Activated naive CD4-positive, alpha-beta T cell treated with anti-CD3 and anti-CD28 coated beads, Interleukin-2, amount 10 ng/mL, durations not matched to agents 7 days and 5 days (primary cell): ENCODE results near the gene UROD.

Experiments used
- CTCF ChIA-PET: fragments of 350-600 bp; sonication (Branson Sonifier 250); formaldehyde crosslinking; loops from one replicate; lab custom pipeline; 2021; ENCODE audit warnings: antibody characterized with exemption; lab: Charles Lee
- DNase-seq: peaks from one replicate; pipeline ENCODE4 v3.0.0-alpha.2; 2020
- H3K27ac Mint-ChIP-seq: one replicate; pipeline ENCODE4 v1.8.0; 2021; ENCODE audit warnings: mild to moderate bottlenecking, moderate library complexity, mixed read lengths
- H3K27me3 Mint-ChIP-seq: one replicate; pipeline ENCODE4 v1.8.0; 2021; ENCODE audit warnings: mild to moderate bottlenecking, mixed read lengths
- H3K36me3 Mint-ChIP-seq: one replicate; pipeline ENCODE4 v1.8.0; 2021; ENCODE audit warnings: mixed read lengths
- H3K4me1 Mint-ChIP-seq: one replicate; pipeline ENCODE4 v1.8.0; 2021; ENCODE audit warnings: mixed read lengths
- H3K4me3 Mint-ChIP-seq: one replicate; pipeline ENCODE4 v1.8.0; 2021; ENCODE audit warnings: mild to moderate bottlenecking, moderate library complexity, mixed read lengths
- H3K9me3 Mint-ChIP-seq: one replicate; pipeline ENCODE4 v1.8.0; 2021; ENCODE audit warnings: mixed read lengths

The UROD gene

DNA sequence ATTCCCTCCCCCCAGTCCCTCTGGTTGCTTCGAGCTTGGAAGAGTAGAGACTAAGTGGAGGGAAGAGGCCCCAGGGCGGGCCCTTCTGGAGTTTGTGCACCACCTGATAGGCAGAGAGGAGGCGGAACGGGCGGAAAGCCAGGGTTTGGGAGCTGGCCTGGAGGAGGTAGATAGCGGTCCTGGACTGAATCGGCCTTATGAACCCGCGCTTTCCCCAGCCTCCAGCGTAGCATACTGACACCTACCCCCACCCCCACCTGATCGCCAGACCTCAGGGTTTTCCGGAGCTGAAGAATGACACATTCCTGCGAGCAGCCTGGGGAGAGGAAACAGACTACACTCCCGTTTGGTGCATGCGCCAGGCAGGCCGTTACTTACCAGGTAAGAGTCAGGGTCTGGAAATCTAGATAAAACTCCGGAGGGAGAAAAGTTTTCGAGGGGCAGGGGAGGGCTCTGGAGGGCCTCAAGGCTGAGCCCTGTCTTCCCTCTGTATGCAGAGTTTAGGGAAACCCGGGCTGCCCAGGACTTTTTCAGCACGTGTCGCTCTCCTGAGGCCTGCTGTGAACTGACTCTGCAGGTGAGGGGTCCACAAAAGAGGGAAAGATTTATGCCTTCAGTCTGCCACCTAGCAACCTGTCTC is 705 bp downstream of the UROD start:
- Mint-ChIP-seq H3K27ac (peak overlapping the region; percentile 88), H3K4me1 (peaks cover 42% of the 10 kb centered on the region)

DNA sequence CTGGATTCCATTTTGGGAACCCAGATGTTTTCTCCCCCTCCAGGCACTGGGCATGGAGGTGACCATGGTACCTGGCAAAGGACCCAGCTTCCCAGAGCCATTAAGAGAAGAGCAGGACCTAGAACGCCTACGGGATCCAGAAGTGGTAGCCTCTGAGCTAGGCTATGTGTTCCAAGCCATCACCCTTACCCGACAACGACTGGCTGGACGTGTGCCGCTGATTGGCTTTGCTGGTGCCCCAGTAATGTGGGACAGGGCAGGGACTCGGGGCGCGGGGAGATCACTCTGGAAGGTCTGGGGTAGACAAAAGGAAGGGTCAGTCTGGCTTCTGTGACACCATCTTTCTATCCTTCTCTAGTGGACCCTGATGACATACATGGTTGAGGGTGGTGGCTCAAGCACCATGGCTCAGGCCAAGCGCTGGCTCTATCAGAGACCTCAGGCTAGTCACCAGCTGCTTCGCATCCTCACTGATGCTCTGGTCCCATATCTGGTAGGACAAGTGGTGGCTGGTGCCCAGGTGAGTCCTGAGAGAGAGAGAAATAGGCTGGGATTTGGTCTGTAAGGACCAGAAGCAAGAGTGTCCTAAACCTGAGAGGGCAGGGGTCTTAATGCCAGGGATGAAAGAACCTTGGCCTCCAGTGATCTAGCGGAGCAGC is 1.6 kb downstream of the UROD start:
- CTCF ChIA-PET, result interaction anchor here (0.6 to 12.4 kb wide), 19 partner anchors 19 to 555 kb away, joined by 3 to 386 read pairs (median 3); partner anchors contain the start of genes BEST4, CCDC163, EIF2B3 and MMACHC
- no peaks in the 10 kb centered on the region for H3K9me3 Mint-ChIP-seq
- peak overlapping the region; percentile 39 for H3K27ac Mint-ChIP-seq
- H3K4me1 Mint-ChIP-seq, result peaks cover 42% of the 10 kb centered on the region
- peaks cover 6% of the 10 kb centered on the region for H3K36me3 Mint-ChIP-seq
- peak overlapping the region; percentile 74 for H3K4me3 Mint-ChIP-seq
- no peak for DNase-seq
- H3K27me3 Mint-ChIP-seq, result no peaks in the 10 kb centered on the region

More for the DNA sequence above, 705 bp downstream of the UROD start:
- peak; percentile 42 for DNase-seq
- CTCF ChIA-PET, result interaction anchor here (0.7 to 12.4 kb wide), 17 partner anchors 13 to 480 kb away, joined by 3 to 386 read pairs (median 4); partner anchors contain the start of genes BEST4, MUTYH, PLK3 and TESK2
- Mint-ChIP-seq H3K36me3 (peaks cover 13% of the 10 kb centered on the region), H3K9me3 (no peaks in the 10 kb centered on the region), H3K27me3 (no peaks in the 10 kb centered on the region), H3K4me3 (peak overlapping the region; percentile 74)

GRCh38 chr1:45014321-45015028 is 2.4 kb downstream of the UROD start:
- H3K27ac Mint-ChIP-seq, result peak overlapping the region; percentile 59
- peak; percentile 90 for DNase-seq
- H3K36me3 Mint-ChIP-seq, result peaks cover 6% of the 10 kb centered on the region
- peak overlapping the region; percentile 50 for H3K4me3 Mint-ChIP-seq
- H3K9me3 Mint-ChIP-seq, result no peaks in the 10 kb centered on the region
- H3K27me3 Mint-ChIP-seq, result no peaks in the 10 kb centered on the region
- CTCF ChIA-PET, result interaction anchor here (0.6 to 12.4 kb wide), 19 partner anchors 18 to 554 kb away, joined by 3 to 386 read pairs (median 4); partner anchors contain the start of genes CCDC163, EIF2B3, MMACHC and MUTYH
- H3K4me1 Mint-ChIP-seq, result peaks cover 39% of the 10 kb centered on the region

GRCh38 chr1:45015683-45016082 is 3.6 kb downstream of the UROD start:
- H3K9me3 Mint-ChIP-seq, result no peaks in the 10 kb centered on the region
- CTCF ChIA-PET, result interaction anchor here (1.0 to 12.4 kb wide), 5 partner anchors 9 to 477 kb away, joined by 3 to 386 read pairs (median 4); no protein-coding TSS in a partner anchor
- H3K27me3 Mint-ChIP-seq, result no peaks in the 10 kb centered on the region
- H3K4me1 Mint-ChIP-seq, result peaks cover 29% of the 10 kb centered on the region
- no peak for DNase-seq
- peaks cover 6% of the 10 kb centered on the region for H3K36me3 Mint-ChIP-seq
- no peak overlapping the region for H3K27ac Mint-ChIP-seq
- no peak overlapping the region for H3K4me3 Mint-ChIP-seq

GRCh38 chr1:45016090-45016697 is 4.1 kb downstream of the UROD start:
- peaks cover 28% of the 10 kb centered on the region for H3K4me1 Mint-ChIP-seq
- no peak for DNase-seq
- H3K36me3 Mint-ChIP-seq, result peaks cover 6% of the 10 kb centered on the region
- H3K4me3 Mint-ChIP-seq, result no peak overlapping the region
- H3K9me3 Mint-ChIP-seq, result no peaks in the 10 kb centered on the region
- CTCF ChIA-PET, result interaction anchor here (0.6 to 12.4 kb wide), 8 partner anchors 10 to 476 kb away, joined by 3 to 386 read pairs (median 4); partner anchors contain the start of gene TESK2
- no peaks in the 10 kb centered on the region for H3K27me3 Mint-ChIP-seq
- no peak overlapping the region for H3K27ac Mint-ChIP-seq

DNA sequence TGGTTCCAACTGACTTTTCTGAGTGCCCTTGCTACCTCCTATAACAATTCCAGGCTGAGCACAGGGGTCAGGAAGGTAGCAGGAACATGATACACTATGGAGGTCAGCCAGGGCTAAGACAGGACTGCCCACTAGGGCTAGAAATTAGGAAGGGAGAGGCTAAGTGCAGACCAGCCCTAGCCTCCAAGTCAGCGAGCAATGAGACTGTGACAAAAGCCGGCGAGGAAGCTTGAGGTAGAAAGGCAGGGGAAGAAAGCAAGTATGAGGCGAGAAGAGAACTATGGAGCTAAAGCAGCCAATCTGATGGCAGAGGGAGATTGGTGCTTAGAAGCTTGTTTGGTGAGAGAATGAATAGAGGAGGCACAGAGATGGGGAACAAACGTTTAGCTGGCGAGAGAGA is 4.7 kb downstream of the UROD start:
- no peak overlapping the region for H3K4me3 Mint-ChIP-seq
- no peak for DNase-seq
- H3K4me1 Mint-ChIP-seq, result peaks cover 23% of the 10 kb centered on the region
- peaks cover 6% of the 10 kb centered on the region for H3K36me3 Mint-ChIP-seq
- no peak overlapping the region for H3K27ac Mint-ChIP-seq
- CTCF ChIA-PET, result interaction anchor here (0.6 to 12.4 kb wide), 5 partner anchors 66 to 476 kb away, joined by 3 to 386 read pairs (median 3); partner anchors contain the start of gene TESK2
- H3K27me3 Mint-ChIP-seq, result no peaks in the 10 kb centered on the region
- H3K9me3 Mint-ChIP-seq, result no peaks in the 10 kb centered on the region

DNA sequence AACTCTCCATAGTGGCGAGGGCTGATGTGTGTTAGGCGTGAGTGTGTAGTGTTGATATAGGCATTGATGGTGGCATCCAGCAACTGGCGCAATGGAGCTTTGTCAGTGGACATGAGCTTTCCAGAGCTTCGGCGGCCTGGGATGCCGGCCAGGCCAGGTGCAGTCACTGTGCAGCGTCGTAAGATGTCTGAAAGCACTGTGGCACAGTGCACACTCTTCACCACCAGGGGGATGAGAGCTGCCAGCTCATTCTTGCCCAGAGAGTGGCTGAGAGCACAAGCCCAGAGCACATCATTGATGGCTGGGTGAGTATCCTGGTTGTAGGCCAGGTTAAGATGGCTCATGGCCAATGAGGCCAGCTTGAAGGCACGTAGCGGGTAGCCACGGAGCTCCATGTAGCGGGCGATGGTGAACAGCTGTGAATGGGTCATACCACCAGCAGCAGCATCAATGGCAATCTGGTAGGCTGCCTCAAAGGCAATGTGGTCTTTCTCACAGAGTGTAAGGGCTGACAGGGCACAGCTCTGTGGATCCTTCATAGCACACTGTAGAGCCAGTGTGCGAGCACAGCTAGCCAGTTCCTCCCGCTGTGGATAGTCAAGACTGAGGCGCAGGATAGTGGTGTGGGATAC is 6.7 kb downstream of the UROD start:
- CTCF ChIA-PET, result interaction anchor here (0.6 to 12.4 kb wide), 20 partner anchors 9 to 494 kb away, joined by 3 to 386 read pairs (median 3); partner anchors contain the start of gene TESK2
- Mint-ChIP-seq H3K4me1 (peaks cover 8% of the 10 kb centered on the region), H3K9me3 (no peaks in the 10 kb centered on the region), H3K27ac (no peak overlapping the region), H3K4me3 (no peak overlapping the region), H3K27me3 (no peaks in the 10 kb centered on the region), H3K36me3 (peaks cover 6% of the 10 kb centered on the region)
- peak; percentile 74 for DNase-seq

DNA sequence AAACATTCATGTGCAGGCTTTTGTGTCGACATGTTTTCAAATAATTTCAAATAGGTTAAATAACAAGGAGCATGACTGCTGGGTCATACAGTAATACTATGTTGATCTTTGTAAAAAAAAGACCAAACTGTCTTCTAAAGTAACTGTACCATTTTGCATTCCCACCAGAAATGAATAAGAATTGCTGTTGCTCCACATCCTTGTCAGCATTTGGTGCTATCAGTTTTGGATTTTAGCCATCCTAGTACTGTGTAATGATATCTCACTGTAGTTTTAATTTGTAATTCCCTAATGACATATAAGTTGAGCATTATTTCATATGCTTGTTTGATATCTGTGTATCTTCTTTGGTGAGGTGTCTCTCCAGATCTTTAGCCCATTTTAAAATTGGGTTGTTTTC is 11.6 kb downstream of the UROD start:
- Mint-ChIP-seq H3K9me3 (no peaks in the 10 kb centered on the region), H3K27me3 (no peaks in the 10 kb centered on the region), H3K27ac (no peak overlapping the region), H3K4me3 (no peak overlapping the region), H3K4me1 (peaks cover 12% of the 10 kb centered on the region), H3K36me3 (no peaks in the 10 kb centered on the region)
- DNase-seq, result no peak
- CTCF ChIA-PET, result interaction anchor here (0.6 kb wide), 1 partner anchor 445 kb away, joined by 3 read pairs; no protein-coding TSS in a partner anchor

DNA sequence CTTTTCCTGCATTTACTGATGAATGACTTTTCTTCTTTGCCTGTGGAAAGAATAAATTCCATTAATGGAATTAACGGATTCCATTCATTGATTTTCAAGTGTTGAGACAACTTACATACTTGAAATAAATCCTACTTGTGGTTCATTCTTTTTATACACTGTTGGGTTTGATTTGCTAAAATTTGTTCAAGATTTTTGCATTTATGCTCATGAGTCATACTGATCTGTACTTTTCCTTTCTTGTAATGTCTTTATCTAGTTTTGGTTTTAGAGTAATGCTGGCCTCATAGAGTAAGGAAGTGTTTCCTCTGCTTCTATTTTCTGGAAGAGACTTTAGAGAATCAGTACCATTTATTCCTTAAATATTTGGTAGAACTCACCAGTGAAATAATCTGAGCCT is 14.4 kb downstream of the UROD start:
- CTCF ChIA-PET, result no interaction called here
- no peaks in the 10 kb centered on the region for H3K27me3 Mint-ChIP-seq
- H3K9me3 Mint-ChIP-seq, result no peaks in the 10 kb centered on the region
- peak overlapping the region; percentile 1 for H3K27ac Mint-ChIP-seq
- no peak overlapping the region for H3K4me3 Mint-ChIP-seq
- H3K36me3 Mint-ChIP-seq, result no peaks in the 10 kb centered on the region
- no peak for DNase-seq
- H3K4me1 Mint-ChIP-seq, result peaks cover 12% of the 10 kb centered on the region

DNA sequence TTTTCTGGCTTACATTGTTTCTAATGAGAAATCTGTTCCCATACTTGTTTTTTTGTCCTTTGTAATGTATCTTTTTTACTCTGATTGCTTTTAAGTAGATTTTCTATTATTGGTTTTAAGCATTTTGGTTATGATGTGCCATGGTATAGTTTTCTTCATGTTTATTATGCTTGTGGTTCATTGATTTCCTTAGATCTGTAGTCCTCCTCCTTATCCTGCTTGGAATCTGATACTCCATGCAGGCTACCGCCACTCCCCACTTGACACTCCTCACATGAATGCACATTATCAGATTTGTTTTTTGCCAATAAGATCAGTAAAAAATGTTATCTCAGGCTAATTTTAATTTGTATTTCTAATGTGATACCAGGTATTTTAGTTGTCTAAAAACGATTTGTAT is 20.8 kb downstream of the UROD start:
- Mint-ChIP-seq H3K4me1 (peaks cover 18% of the 10 kb centered on the region), H3K4me3 (no peak overlapping the region), H3K9me3 (no peaks in the 10 kb centered on the region), H3K27me3 (no peaks in the 10 kb centered on the region), H3K36me3 (no peaks in the 10 kb centered on the region), H3K27ac (no peak overlapping the region)
- DNase-seq, result no peak
- CTCF ChIA-PET, result interaction anchor here (1.8 kb wide), 1 partner anchor 19 kb away, joined by 5 read pairs; no protein-coding TSS in a partner anchor

- H3K27me3 Mint-ChIP-seq, result no peaks in the 10 kb centered on the region
- H3K36me3 Mint-ChIP-seq, result no peaks in the 10 kb centered on the region
- H3K4me1 Mint-ChIP-seq, result peaks cover 16% of the 10 kb centered on the region
- no peaks in the 10 kb centered on the region for H3K9me3 Mint-ChIP-seq
- H3K27ac Mint-ChIP-seq, result peak overlapping the region; percentile 33
- no peak for DNase-seq
- no peak overlapping the region for H3K4me3 Mint-ChIP-seq
- CTCF ChIA-PET, result interaction anchor here (1.1 to 1.8 kb wide), 3 partner anchors 14 to 302 kb away, joined by 3 to 5 read pairs (median 3); partner anchors contain the start of gene RNU5D-1
Measured at GRCh38 chr1:45033356-45033755, 21.3 kb downstream of the UROD start.

- Mint-ChIP-seq H3K36me3 (no peaks in the 10 kb centered on the region), H3K27ac (no peak overlapping the region), H3K27me3 (no peaks in the 10 kb centered on the region), H3K9me3 (no peaks in the 10 kb centered on the region), H3K4me1 (peaks cover 16% of the 10 kb centered on the region), H3K4me3 (no peak overlapping the region)
- DNase-seq, result no peak
- CTCF ChIA-PET, result interaction anchor here (1.8 kb wide), 1 partner anchor 264 kb away, joined by 6 read pairs; no protein-coding TSS in a partner anchor
Measured at GRCh38 chr1:45035631-45036301, 23.7 kb downstream of the UROD start.

- Mint-ChIP-seq H3K27me3 (no peaks in the 10 kb centered on the region), H3K36me3 (no peaks in the 10 kb centered on the region), H3K4me1 (peaks cover 16% of the 10 kb centered on the region), H3K4me3 (no peak overlapping the region), H3K9me3 (no peaks in the 10 kb centered on the region), H3K27ac (no peak overlapping the region)
- DNase-seq, result no peak
- CTCF ChIA-PET, result no interaction called here
Measured at GRCh38 chr1:45037456-45037855, 25.4 kb downstream of the UROD start.
